Measurements from ENCODE around the gene FNBP1. TPM values are rescaled to one million over a fixed set of nuclear protein-coding genes. Genes with fewer than 3 reads are reported as not detected.

The FNBP1 gene
- total RNA-seq, 1 donor from 2014 or later = 48.4 TPM

GRCh38 chr9:129889122-129889940 is 153.7 kb downstream of the FNBP1 start:
- Mint-ChIP-seq H3K4me1 (peaks cover 54% of the 10 kb centered on the region), H3K36me3 (ENCODE audit: low read depth) (peaks cover 15% of the 10 kb centered on the region)

GRCh38 chr9:129888293-129889121 is 154.5 kb downstream of the FNBP1 start:
- Mint-ChIP-seq H3K4me3 (no peak overlapping the region), H3K36me3 (ENCODE audit: low read depth) (peaks cover 15% of the 10 kb centered on the region), H3K27ac (ENCODE audit: unreplicated experiment) (no peak overlapping the region), H3K4me1 (peaks cover 59% of the 10 kb centered on the region), H3K9me3 (no peaks in the 10 kb centered on the region), H3K27me3 (ENCODE audit: low read depth) (no peaks in the 10 kb centered on the region)
- no peak for DNase-seq (ENCODE audit: low read depth, low spot score)
- no peak for TF ChIP-seq CTCF (conservative IDR thresholded peaks at IDR 0.05)

More at GRCh38 chr9:129889122-129889940, 153.7 kb downstream of the FNBP1 start:
- no peak for TF ChIP-seq CTCF (conservative IDR thresholded peaks at IDR 0.05)
- Mint-ChIP-seq H3K27ac (ENCODE audit: unreplicated experiment) (peak overlapping the region; percentile 80), H3K4me3 (peak overlapping the region; percentile 78), H3K27me3 (ENCODE audit: low read depth) (no peaks in the 10 kb centered on the region), H3K9me3 (no peaks in the 10 kb centered on the region)
- no peak for DNase-seq (ENCODE audit: low read depth, low spot score)

- Mint-ChIP-seq H3K4me1 (peaks cover 56% of the 10 kb centered on the region), H3K27ac (ENCODE audit: unreplicated experiment) (no peak overlapping the region), H3K36me3 (ENCODE audit: low read depth) (peaks cover 15% of the 10 kb centered on the region), H3K4me3 (no peak overlapping the region), H3K27me3 (ENCODE audit: low read depth) (no peaks in the 10 kb centered on the region), H3K9me3 (no peaks in the 10 kb centered on the region)
- TF ChIP-seq CTCF (conservative IDR thresholded peaks at IDR 0.05) = no peak
- DNase-seq (ENCODE audit: low read depth, low spot score) = no peak
Measured at GRCh38 chr9:129887334-129888292, 155.4 kb downstream of the FNBP1 start.

GRCh38 chr9:129886226-129887174 is 156.5 kb downstream of the FNBP1 start:
- no peaks in the 10 kb centered on the region for H3K9me3 Mint-ChIP-seq
- H3K36me3 Mint-ChIP-seq (ENCODE audit: low read depth) = peaks cover 14% of the 10 kb centered on the region
- peaks cover 48% of the 10 kb centered on the region for H3K4me1 Mint-ChIP-seq
- no peak overlapping the region for H3K27ac Mint-ChIP-seq (ENCODE audit: unreplicated experiment)
- no peaks in the 10 kb centered on the region for H3K27me3 Mint-ChIP-seq (ENCODE audit: low read depth)
- no peak for TF ChIP-seq CTCF (conservative IDR thresholded peaks at IDR 0.05)
- no peak for DNase-seq (ENCODE audit: low read depth, low spot score)
- peak overlapping the region; percentile 13 for H3K4me3 Mint-ChIP-seq

Data from neural crest cell (in vitro differentiated cells).